GM12892 (cell line): ENCODE data around the gene ST8SIA5.

Source experiments
- POLR2A ChIP-seq: IDR thresholded peaks from 2 replicates; pipeline ENCODE4 v1.6.1; 2011; ENCODE audit warnings: low read depth, low read length, control low read depth
- POLR2AphosphoS5 ChIP-seq: IDR thresholded peaks from 2 replicates; pipeline ENCODE4 v1.6.1; 2011; ENCODE audit warnings: low read depth, low read length, control low read depth
- TAF1 ChIP-seq: IDR thresholded peaks from 2 replicates; pipeline ENCODE4 v1.6.1; 2011; ENCODE audit warnings: low read depth, mild to moderate bottlenecking, control low read depth, low read length, borderline replicate concordance

GRCh38 chr18:46676182-46676835 lies 80.5 kb downstream of the ST8SIA5 start:
- TF ChIP-seq TAF1 (no peak), POLR2A (no peak), POLR2AphosphoS5 (no peak)
